K562 (cell line): ENCODE data around the gene STYXL1. TPM values are rescaled to one million over a fixed set of nuclear protein-coding genes. Genes with fewer than 3 reads are reported as not detected.
A peak's percentile ranks its signal among the peaks of the same experiment; 100 is the strongest.

Source experiments
- ATAC-seq: fragments of 200-7000 bp; cut with Tn5 transposase; 3 replicates; pipeline ENCODE4 v1.9.1; 2020; ENCODE audit warnings: moderate library complexity
- BruUV-seq: library from RNA; stranded (reverse); fragments of 400-500 nt; replicated peaks from 2 replicates; lab custom pipeline; 2021; lab: Mats Ljungman, UMichigan
- CTCF ChIA-PET: fragments of 300-600 bp; formaldehyde crosslinking; extraction: SDS; loops from one replicate; lab custom pipeline; 2021; ENCODE audit warnings: low intra/inter-chr PET ratio; lab: Yijun Ruan, JAX
- POLR2A ChIA-PET: fragments of 300-600, 350-650 bp; sonication (Branson Sonifier 250); formaldehyde crosslinking; extraction: SDS; loops from one replicate; lab custom pipeline; 2021; ENCODE audit warnings: antibody characterized with exemption, inconsistent platforms; lab: Yijun Ruan, JAX
- DNase-seq, 4 experiments: peaks; one replicate each; pipeline versions ENCODE4 v3.0.0 to v3.0.0-alpha.2; 2011 to 2018; ENCODE audit warnings: low spot score in 3 of 4, mixed read lengths in 3 of 4; ENCODE audit errors: extremely low read depth in 1 of 4
- FAIRE-seq: peaks from 2 replicates; lab custom pipeline; 2011; peaks lifted over from hg19 to GRCh38; lab: Jason Lieb, UNC
- H2AFZ ChIP-seq: 2 replicates; pipeline ENCODE4 v1.6.0; 2011; ENCODE audit warnings: low read depth, low read length, control low read depth, inconsistent platforms
- H3K27ac ChIP-seq: fragments of 200-600 bp; 3 replicates; pipeline ENCODE4 v1.8.0; 2011; ENCODE audit warnings: low read depth, mild to moderate bottlenecking, control low read depth, inconsistent platforms, low read length, moderate library complexity, mixed read lengths; ENCODE audit errors: extremely low read depth
- H3K27me3 ChIP-seq, 2 experiments: fragments of 300-600 bp in 1 of 2; 2 replicates in 1 of 2; 3 replicates in 1 of 2; pipeline versions ENCODE4 v1.6.0 to v1.8.0; 2011; ENCODE audit warnings: inconsistent platforms in 2 of 2, low read length in 2 of 2, mild to moderate bottlenecking in 1 of 2, mixed read lengths in 1 of 2, moderate library complexity in 1 of 2; ENCODE audit not compliant: control insufficient read depth in 2 of 2, insufficient read depth in 2 of 2
- H3K36me3 ChIP-seq: fragments of 300-600 bp; 3 replicates; pipeline ENCODE4 v1.8.0; 2011; ENCODE audit warnings: mild to moderate bottlenecking, low read length, inconsistent platforms; ENCODE audit not compliant: control insufficient read depth, insufficient read depth
- H3K4me1 ChIP-seq, 2 experiments: fragments of 200-600 bp in 1 of 2; replicated peaks in 1 of 2; 2 replicates in 1 of 2; 3 replicates in 1 of 2; pipeline versions ENCODE4 v1.5.1 to v1.8.0; 2011; ENCODE audit warnings: inconsistent platforms in 2 of 2, low read length in 2 of 2, mild to moderate bottlenecking in 1 of 2, mixed read lengths in 1 of 2, moderate library complexity in 1 of 2; ENCODE audit not compliant: control insufficient read depth in 2 of 2, insufficient read depth in 2 of 2
- H3K4me2 ChIP-seq: 2 replicates; pipeline ENCODE4 v1.6.1; 2011; ENCODE audit warnings: low read length, control low read depth, inconsistent platforms, mixed read lengths; ENCODE audit not compliant: insufficient read depth
- H3K4me3 ChIP-seq: fragments of 200-600 bp; sonication (generic), shearing (Covaris generic); 2 replicates; pipeline ENCODE4 v1.5.1; 2016; ENCODE audit warnings: control low read depth, inconsistent platforms
- H3K79me2 ChIP-seq: fragments of 200-600 bp; 3 replicates; pipeline ENCODE4 v1.8.0; 2011; ENCODE audit warnings: low read length, inconsistent platforms; ENCODE audit not compliant: control insufficient read depth, insufficient read depth
- H3K9ac ChIP-seq, 2 experiments: 2 replicates each; pipeline versions ENCODE4 v1.6.0 to v1.6.1; 2011; ENCODE audit warnings: low read depth in 2 of 2, low read length in 2 of 2, control low read depth in 1 of 2, inconsistent platforms in 1 of 2, mild to moderate bottlenecking in 1 of 2, mixed read lengths in 1 of 2; ENCODE audit not compliant: insufficient read depth in 1 of 2
- H3K9me1 ChIP-seq: one replicate; pipeline ENCODE4 v1.6.0; 2011; ENCODE audit warnings: inconsistent platforms, mild to moderate bottlenecking, low read length, moderate library complexity; ENCODE audit not compliant: control insufficient read depth, insufficient read depth
- H3K9me3 ChIP-seq: replicated peaks from 2 replicates; pipeline ENCODE4 v1.5.1; 2011; ENCODE audit warnings: low read depth, low read length, inconsistent platforms; ENCODE audit not compliant: control insufficient read depth, insufficient read depth
- H4K20me1 ChIP-seq: replicated peaks from 2 replicates; pipeline ENCODE4 v1.6.1; 2011; ENCODE audit warnings: low read length, inconsistent platforms, mixed read lengths; ENCODE audit not compliant: control insufficient read depth, insufficient read depth
- BDP1 ChIP-seq: IDR thresholded peaks from 3 replicates; pipeline ENCODE4 v1.6.1; 2011; ENCODE audit not compliant: insufficient read length, insufficient read depth
- CHD4 ChIP-seq: fragments of 200-600 bp; sonication (generic); IDR thresholded peaks from 3 replicates; pipeline ENCODE4 v1.6.1; 2012; ENCODE audit warnings: low read depth, mild to moderate bottlenecking, mixed read lengths, low read length, inconsistent platforms; ENCODE audit not compliant: insufficient read depth, insufficient replicate concordance, poor library complexity, severe bottlenecking
- DIDO1 ChIP-seq: fragments of 450-650 bp; IDR thresholded peaks from 2 replicates; pipeline ENCODE4 v1.6.1; 2016; ENCODE audit warnings: low read depth, missing biosample characterization, missing genetic modification characterization
- EGR1 ChIP-seq: fragments of 450-650 bp; conservative IDR thresholded peaks from 2 replicates; pipeline ENCODE4 v1.6.1; 2017; ENCODE audit warnings: mild to moderate bottlenecking
- FOXK2 ChIP-seq, 2 experiments: fragments of 450-650 bp; IDR thresholded peaks in 1 of 2; conservative IDR thresholded peaks in 1 of 2; 2 replicates each; pipeline ENCODE4 v1.6.1; 2016; ENCODE audit warnings: low read depth in 2 of 2, mild to moderate bottlenecking in 1 of 2
- FOXP1 ChIP-seq: sonication (generic); formaldehyde crosslinking; IDR thresholded peaks from 2 replicates; pipeline ENCODE4 v1.8.0; 2022; ENCODE audit warnings: mild to moderate bottlenecking, missing genetic modification reagents
- FUS ChIP-seq: fragments of 200-400 bp; formaldehyde crosslinking; optimal IDR thresholded peaks from 2 replicates; pipeline ENCODE3; 2017; ENCODE audit warnings: low read depth, low read length
- GABPA ChIP-seq: fragments of 200-800 bp; sonication (Bioruptor generic); conservative IDR thresholded peaks from 2 replicates; pipeline ENCODE4 v1.6.1; 2016; ENCODE audit warnings: low read depth, missing genetic modification characterization, missing compliant biosample characterization
- HMBOX1 ChIP-seq: sonication (generic); IDR thresholded peaks from 2 replicates; pipeline ENCODE4 v1.6.1; 2016
- PCBP2 ChIP-seq: fragments of 200-400 bp; formaldehyde crosslinking; IDR thresholded peaks from 2 replicates; pipeline ENCODE4 v1.6.1; 2018; ENCODE audit warnings: low read length, low read depth, mild to moderate bottlenecking, moderate library complexity; ENCODE audit not compliant: poor library complexity, severe bottlenecking
- PHF21A ChIP-seq: fragments of 450-650 bp; IDR thresholded peaks from 2 replicates; pipeline ENCODE4 v1.6.1; 2017; ENCODE audit warnings: low read depth, borderline replicate concordance
- POLR3A ChIP-seq: IDR thresholded peaks from 2 replicates; pipeline ENCODE4 v1.6.1; 2011; ENCODE audit warnings: borderline replicate concordance, mild to moderate bottlenecking, moderate library complexity; ENCODE audit not compliant: insufficient read length, insufficient read depth; ENCODE audit errors: extremely low read depth
- RBM34 ChIP-seq: fragments of 200-400 bp; formaldehyde crosslinking; IDR thresholded peaks from 2 replicates; pipeline ENCODE4 v1.6.1; 2018; ENCODE audit warnings: low read length, borderline replicate concordance; ENCODE audit not compliant: insufficient read depth
- TCF3 ChIP-seq: sonication (generic); formaldehyde crosslinking; IDR thresholded peaks from 2 replicates; pipeline ENCODE4 v1.4.0; 2020; ENCODE audit warnings: mild to moderate bottlenecking, missing genetic modification reagents
- TEAD2 ChIP-seq: fragments of 450-650 bp; IDR thresholded peaks from 2 replicates; pipeline ENCODE4 v1.6.1; 2016; ENCODE audit warnings: missing genetic modification characterization, control low read depth, missing compliant biosample characterization
- TRIM28 ChIP-seq: fragments of 450-650 bp; IDR thresholded peaks from 2 replicates; pipeline ENCODE4 v1.6.1; 2017
- ZNF12 ChIP-seq: sonication (generic); formaldehyde crosslinking; IDR thresholded peaks from 2 replicates; pipeline ENCODE4 v1.4.0; 2020; ENCODE audit warnings: mild to moderate bottlenecking, missing genetic modification reagents
- ZNF695 ChIP-seq: fragments of 450-650 bp; formaldehyde crosslinking; IDR thresholded peaks from 2 replicates; pipeline ENCODE4 v1.4.0; 2020; ENCODE audit warnings: mild to moderate bottlenecking, moderate library complexity
- ZNF764 ChIP-seq: fragments of 250-450 bp; sonication (Bioruptor Pico); IDR thresholded peaks from 2 replicates; pipeline ENCODE4 v1.4.0; 2020; ENCODE audit warnings: low read depth, mild to moderate bottlenecking, moderate library complexity
- WGBS: fragments of 100-300 bp; shearing (Covaris generic); methylation state at CpG from one replicate; pipeline ENCODE4 v1.1.6; 2016; ENCODE audit warnings: low coverage, mixed read lengths; ENCODE audit not compliant: insufficient coverage; ENCODE audit errors: missing lambda C conversion rate; 5-methylcytosine and 5-hydroxymethylcytosine counted together
- in situ Hi-C: fragments of 300-500 bp; cut with MboI; formaldehyde crosslinking; loops from 4 replicates; pipeline ENCODE4 v1.15.0; 2018; ENCODE audit warnings: inconsistent platforms, mixed read lengths
- intact Hi-C: fragments of 100-400 bp; cut with micrococcal nuclease; formaldehyde crosslinking; loops from 2 replicates; pipeline ENCODE4 v1.14.2; 2022
- polyA plus RNA-seq, 8 experiments: library from polyadenylated mRNA; depleted of rRNA in 4 of 8; stranded (reverse) in 5 of 8; unstranded in 3 of 8; fragments of >200 nt; fragmentation: Nextera tagmentation in 2 of 8; fragmentation: Illumina TruSeq in 1 of 8; extraction: Ambion mirVana in 2 of 8; extraction: Trizol in 1 of 8; gene quantifications; 2 replicates each; pipeline versions ENCODE4 v1.2.1 to v1.2.3, GENCODE V29; 2011 to 2014; ENCODE audit warnings: inconsistent platforms in 1 of 8, missing spikeins in 1 of 8
- total RNA-seq, 7 experiments: library from RNA; depleted of rRNA in 6 of 7; stranded (reverse); fragments of >200 nt in 6 of 7; fragmentation: Illumina TruSeq in 2 of 7; extraction: Trizol in 2 of 7; gene quantifications; 2 replicates each; pipeline versions ENCODE4 v1.2.1 to v1.2.3, GENCODE V29; 2011 to 2021; ENCODE audit warnings: low replicate concordance in 1 of 7
- TF ChIP-seq, protein P1 (sequence below), 2 experiments: fragments of 200-800 bp in 1 of 2; sonication (Bioruptor generic) in 1 of 2; sonication (generic) in 1 of 2; formaldehyde crosslinking in 1 of 2; IDR thresholded peaks in 1 of 2; conservative IDR thresholded peaks in 1 of 2; 2 replicates each; pipeline versions ENCODE4 v1.5.0 to v1.6.1; 2016 to 2020; ENCODE audit warnings: missing compliant biosample characterization in 1 of 2, missing genetic modification characterization in 1 of 2, missing genetic modification reagents in 1 of 2
- TF ChIP-seq, protein P2 (sequence below): fragments of 250-450 bp; sonication (Bioruptor Pico); IDR thresholded peaks from 2 replicates; pipeline ENCODE4 v1.8.0; 2021; ENCODE audit warnings: moderate library complexity, mild to moderate bottlenecking, inconsistent platforms

Gene STYXL1
- total and polyA plus RNA-seq, 9 of the 15 experiments (the other 6 are each of a cell fraction or from before 2014, with no cell fraction given) = 36.5 to 97.2 (median 49.9) TPM

DNA sequence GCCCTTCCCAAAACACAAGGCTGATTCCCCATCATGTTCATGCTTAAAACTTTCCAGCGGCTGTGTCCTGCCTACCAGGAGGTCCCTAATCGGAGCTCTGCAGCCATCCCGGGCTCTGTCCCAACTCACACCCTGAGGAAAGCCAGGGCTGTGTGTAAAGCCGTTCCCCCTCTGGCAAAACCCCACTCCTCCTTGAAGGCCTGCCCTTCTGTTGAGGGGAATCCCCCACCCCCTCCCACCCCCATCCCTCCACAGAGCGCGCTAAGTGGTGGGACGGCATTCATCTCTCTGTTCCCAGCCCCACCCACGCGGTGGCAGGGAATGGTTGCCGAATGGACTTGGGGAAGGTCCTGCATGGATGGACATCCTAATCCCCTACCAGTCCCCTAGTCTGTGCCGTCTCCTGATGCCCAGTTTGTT, 52.7 kb downstream of the STYXL1 start:
- ATAC-seq (no peak), FAIRE-seq (no peak), DNase-seq (no peak)
- Histone ChIP-seq H3K9me1 (no peaks in the 10 kb centered on the region), H2AFZ (peak overlapping the region; percentile 93), H3K27ac (peak overlapping the region; percentile 45; the same call in 2 of the 3 replicates), H3K36me3 (peaks cover 9% of the 10 kb centered on the region; the same call in 1 of the 3 replicates), H3K27me3 (no peaks in the 10 kb centered on the region), H3K4me3 (peak overlapping the region; percentile 77), H3K9ac (peak overlapping the region; percentile 54 to 84), H3K9me3 (no peaks in the 10 kb centered on the region), H3K4me2 (peak overlapping the region; percentile 90), H3K4me1 (peaks cover 28 to 49% of the 10 kb centered on the region in 2 experiments), H4K20me1 (peaks cover 5% of the 10 kb centered on the region; the same call in 1 of the 2 replicates), H3K79me2 (peaks cover 2% of the 10 kb centered on the region; the same call in 1 of the 3 replicates)
- in situ Hi-C loops (no loop called here), intact Hi-C loops (no loop called here)
- TSS peak; percentile 80 for BruUV-seq
- ChIA-PET POLR2A (interaction anchor here (0.6 to 1.2 kb wide), 3 partner anchors 15 to 243 kb away, joined by 3 to 5 read pairs (median 3); no protein-coding TSS in a partner anchor), CTCF (no interaction called here)
- 69% methylated on average over 11 of the region's 11 CpGs for WGBS
- TF ChIP-seq DIDO1 (tag) (no peak), CHD4 (no peak), TRIM28 (no peak), BDP1 (no peak), PCBP2 (no peak), POLR3A (no peak), RBM34 (no peak), FUS (no peak), PHF21A (no peak), TCF3 (CRISPR knock-in tag) (no peak), ZNF764 (CRISPR knock-in tag) (no peak), HMBOX1 (no peak), TEAD2 (no peak), ZNF695 (CRISPR knock-in tag) (no peak), ZNF12 (CRISPR knock-in tag) (no peak), FOXK2 (conservative IDR thresholded peaks at IDR 0.05 in 1 of 2, IDR thresholded peaks at IDR 0.05 in 1 of 2; ENCODE audit: low read depth in 2 of 2) (no peak), FOXP1 (0 out of 2 replicates have a peak, but pooled peaks have one; percentile 28), GABPA (tag) (no peak), EGR1 (peak; percentile 29; the same call in 1 of the 2 replicates)
- TF ChIP-seq, protein P1, sequence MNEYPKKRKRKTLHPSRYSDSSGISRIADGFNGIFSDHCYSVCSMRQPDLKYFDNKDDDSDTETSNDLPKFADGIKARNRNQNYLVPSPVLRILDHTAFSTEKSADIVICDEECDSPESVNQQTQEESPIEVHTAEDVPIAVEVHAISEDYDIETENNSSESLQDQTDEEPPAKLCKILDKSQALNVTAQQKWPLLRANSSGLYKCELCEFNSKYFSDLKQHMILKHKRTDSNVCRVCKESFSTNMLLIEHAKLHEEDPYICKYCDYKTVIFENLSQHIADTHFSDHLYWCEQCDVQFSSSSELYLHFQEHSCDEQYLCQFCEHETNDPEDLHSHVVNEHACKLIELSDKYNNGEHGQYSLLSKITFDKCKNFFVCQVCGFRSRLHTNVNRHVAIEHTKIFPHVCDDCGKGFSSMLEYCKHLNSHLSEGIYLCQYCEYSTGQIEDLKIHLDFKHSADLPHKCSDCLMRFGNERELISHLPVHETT (CRISPR knock-in tag; conservative IDR thresholded peaks at IDR 0.05 in 1 of 2, IDR thresholded peaks at IDR 0.05 in 1 of 2) = 0 out of 4 replicates have a peak, but pooled peaks of 1 of the 2 experiments have one; percentile 16
- TF ChIP-seq, protein P2, sequence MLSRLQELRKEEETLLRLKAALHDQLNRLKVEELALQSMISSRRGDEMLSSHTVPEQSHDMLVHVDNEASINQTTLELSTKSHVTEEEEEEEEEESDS = no peak
